Activated T-cell treated with anti-CD3 and anti-CD28 coated beads, Interleukin-2, amount 50 U/mL, for 72 hours (primary cell): ENCODE data around the gene FRMD6. TPM values are rescaled to one million over a fixed set of nuclear protein-coding genes. Genes with fewer than 3 reads are reported as not detected.

Experiments
- ATAC-seq, 2 donors: fragments of 150-1000 bp; cut with Tn5 transposase; replicated peaks in 1 of 2; 2 replicates each; pipeline ENCODE4 v1.10.0; 2021; ENCODE audit warnings: moderate library complexity in 2 of 2, mild to moderate bottlenecking in 1 of 2
- DNase-seq, 2 donors: peaks; one replicate each; pipeline ENCODE4 v3.0.0; 2021 to 2022; ENCODE audit warnings: mixed read lengths in 1 of 2
- H3K27ac Mint-ChIP-seq: one replicate; pipeline ENCODE4 v1.8.0; 2022; ENCODE audit warnings: mild to moderate bottlenecking, moderate library complexity, mixed read lengths
- H3K27me3 Mint-ChIP-seq: one replicate; pipeline ENCODE4 v1.8.0; 2022; ENCODE audit warnings: low read depth, mixed read lengths
- H3K36me3 Mint-ChIP-seq, 2 donors: one replicate each; pipeline ENCODE4 v1.8.0; 2022; ENCODE audit warnings: mixed read lengths in 2 of 2, mild to moderate bottlenecking in 1 of 2; ENCODE audit not compliant: insufficient read depth in 2 of 2
- H3K4me1 Mint-ChIP-seq: one replicate; pipeline ENCODE4 v1.8.0; 2022; ENCODE audit warnings: low read depth, mixed read lengths
- H3K4me3 Mint-ChIP-seq, 2 donors: one replicate each; pipeline ENCODE4 v1.8.0; 2022; ENCODE audit warnings: mild to moderate bottlenecking in 2 of 2, mixed read lengths in 2 of 2, moderate library complexity in 2 of 2
- H3K9me3 Mint-ChIP-seq, 2 donors: one replicate each; pipeline ENCODE4 v1.8.0; 2022; ENCODE audit warnings: mixed read lengths in 2 of 2
- total RNA-seq, 2 donors: library from RNA; stranded (reverse); gene quantifications; one replicate each; pipeline ENCODE4 v1.2.3, GENCODE V29; 2022

The FRMD6 gene
- total RNA-seq, 2 donors from 2014 or later: 6.5 to 7.7 TPM

- Mint-ChIP-seq H3K4me1 (peaks cover 4% of the 10 kb centered on the region), H3K9me3 (no peaks in the 10 kb centered on the region), H3K27me3 (no peaks in the 10 kb centered on the region), H3K36me3 (peaks cover 0 to 3% of the 10 kb centered on the region in 2 donors), H3K27ac (no peak overlapping the region), H3K4me3 (no peak overlapping the region)
- DNase-seq (no peak), ATAC-seq (no peak)
Observed at GRCh38 chr14:51719955-51720354, 68.2 kb downstream of the FRMD6 start.

DNA sequence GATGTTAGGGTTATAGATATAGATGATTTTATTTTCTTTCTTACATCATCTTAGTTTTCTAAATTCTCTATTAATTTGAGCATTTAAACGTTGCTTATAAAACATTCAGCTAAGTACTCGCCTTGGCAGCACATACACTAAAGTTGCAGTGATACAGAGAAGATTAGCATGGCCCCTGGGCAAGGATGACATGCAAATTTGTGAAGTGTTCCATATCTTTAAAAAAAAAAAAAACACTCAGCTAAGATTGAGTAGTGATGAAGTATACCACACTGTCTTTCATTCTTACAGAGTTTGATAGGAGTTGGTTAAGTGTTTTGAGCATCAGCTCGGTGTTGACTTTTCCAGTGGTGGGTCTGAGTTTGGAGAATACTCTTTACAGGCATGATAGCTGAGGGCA is 72.3 kb downstream of the FRMD6 start:
- Mint-ChIP-seq H3K4me1 (peaks cover 4% of the 10 kb centered on the region), H3K27ac (no peak overlapping the region), H3K36me3 (peaks cover 0 to 3% of the 10 kb centered on the region in 2 donors), H3K4me3 (no peak overlapping the region), H3K9me3 (no peaks in the 10 kb centered on the region), H3K27me3 (no peaks in the 10 kb centered on the region)
- DNase-seq (no peak), ATAC-seq (no peak)

GRCh38 chr14:51724650-51725049 is 72.9 kb downstream of the FRMD6 start:
- Mint-ChIP-seq H3K27me3 (no peaks in the 10 kb centered on the region), H3K27ac (no peak overlapping the region), H3K4me1 (peaks cover 4% of the 10 kb centered on the region), H3K36me3 (peaks cover 0 to 3% of the 10 kb centered on the region in 2 donors), H3K9me3 (no peaks in the 10 kb centered on the region), H3K4me3 (no peak overlapping the region)
- ATAC-seq: no peak
- no peak for DNase-seq

- H3K36me3 Mint-ChIP-seq: peaks cover 0 to 3% of the 10 kb centered on the region in 2 donors
- H3K4me3 Mint-ChIP-seq: no peak overlapping the region
- no peaks in the 10 kb centered on the region for H3K27me3 Mint-ChIP-seq
- ATAC-seq (no peak), DNase-seq (no peak)
- peaks cover 4% of the 10 kb centered on the region for H3K4me1 Mint-ChIP-seq
- no peaks in the 10 kb centered on the region for H3K9me3 Mint-ChIP-seq
- H3K27ac Mint-ChIP-seq: no peak overlapping the region
Observed at GRCh38 chr14:51725061-51725460, 73.4 kb downstream of the FRMD6 start.

DNA sequence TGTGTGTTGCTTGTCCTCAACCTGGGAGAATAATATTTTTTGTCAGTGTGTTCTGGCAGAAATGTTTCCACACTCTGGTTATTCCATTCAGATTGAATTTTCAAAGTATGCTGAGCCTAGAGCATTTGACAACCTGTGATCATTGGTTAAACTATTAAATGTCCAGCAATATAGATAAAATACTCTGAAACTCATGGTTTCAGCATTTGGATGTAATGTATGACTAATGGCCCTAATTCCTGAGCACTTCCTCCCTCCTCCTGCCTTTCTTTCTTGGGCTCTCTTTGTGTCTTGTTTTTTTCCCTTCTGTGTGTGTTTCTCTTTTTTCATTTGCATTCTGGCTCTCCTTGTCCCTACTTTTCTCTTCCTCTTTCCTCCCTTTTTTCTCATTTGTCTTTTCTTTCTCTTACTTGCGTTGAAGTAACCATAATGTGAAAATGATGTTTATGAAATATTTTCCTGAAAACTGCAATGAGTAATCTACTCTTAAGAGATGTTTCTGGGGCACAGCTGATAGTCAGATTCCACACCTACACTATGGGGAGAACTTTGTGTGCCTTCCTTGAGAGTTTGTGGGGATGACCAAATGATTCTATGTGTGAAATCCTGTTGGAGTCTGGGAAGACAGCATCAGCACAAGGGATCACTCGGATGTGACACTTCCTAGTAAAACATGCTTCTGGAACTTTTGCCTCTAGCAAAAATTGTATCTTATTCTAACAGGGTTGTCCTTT is 74.6 kb downstream of the FRMD6 start:
- no peak for DNase-seq
- ATAC-seq: no peak
- no peaks in the 10 kb centered on the region for H3K9me3 Mint-ChIP-seq
- H3K36me3 Mint-ChIP-seq: peaks cover 0 to 3% of the 10 kb centered on the region in 2 donors
- peaks cover 4% of the 10 kb centered on the region for H3K4me1 Mint-ChIP-seq
- H3K27ac Mint-ChIP-seq: no peak overlapping the region
- H3K27me3 Mint-ChIP-seq: no peaks in the 10 kb centered on the region
- no peak overlapping the region for H3K4me3 Mint-ChIP-seq

GRCh38 chr14:51727526-51727925 is 75.8 kb downstream of the FRMD6 start:
- no peak overlapping the region for H3K27ac Mint-ChIP-seq
- peaks cover 0 to 3% of the 10 kb centered on the region in 2 donors for H3K36me3 Mint-ChIP-seq
- DNase-seq (no peak), ATAC-seq (no peak)
- H3K9me3 Mint-ChIP-seq: no peaks in the 10 kb centered on the region
- H3K4me1 Mint-ChIP-seq: peaks cover 4% of the 10 kb centered on the region
- H3K27me3 Mint-ChIP-seq: no peaks in the 10 kb centered on the region
- no peak overlapping the region for H3K4me3 Mint-ChIP-seq

DNA sequence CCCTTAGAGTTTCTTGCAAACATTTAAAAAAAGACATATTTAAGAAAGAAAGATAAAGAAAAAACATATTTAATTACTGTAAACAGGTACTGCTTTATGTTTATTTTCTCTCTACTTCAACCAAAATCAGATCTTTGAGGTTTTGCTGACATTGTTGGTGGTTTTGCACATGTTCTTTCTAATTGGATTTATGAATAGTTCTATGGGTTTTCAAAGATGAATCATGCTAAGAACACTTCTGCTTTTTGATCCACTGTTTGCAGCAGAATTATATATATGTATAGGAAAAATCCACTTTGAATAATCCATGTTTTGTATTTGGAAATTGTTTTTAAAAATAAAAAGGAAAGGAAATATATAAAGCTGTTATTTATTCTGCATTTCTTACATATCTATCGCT is 78.4 kb downstream of the FRMD6 start:
- Mint-ChIP-seq H3K4me3 (no peak overlapping the region), H3K27me3 (peaks cover 4% of the 10 kb centered on the region), H3K27ac (no peak overlapping the region), H3K9me3 (no peaks in the 10 kb centered on the region), H3K36me3 (peaks cover 0 to 1% of the 10 kb centered on the region in 2 donors), H3K4me1 (no peaks in the 10 kb centered on the region)
- no peak for DNase-seq
- no peak for ATAC-seq

DNA sequence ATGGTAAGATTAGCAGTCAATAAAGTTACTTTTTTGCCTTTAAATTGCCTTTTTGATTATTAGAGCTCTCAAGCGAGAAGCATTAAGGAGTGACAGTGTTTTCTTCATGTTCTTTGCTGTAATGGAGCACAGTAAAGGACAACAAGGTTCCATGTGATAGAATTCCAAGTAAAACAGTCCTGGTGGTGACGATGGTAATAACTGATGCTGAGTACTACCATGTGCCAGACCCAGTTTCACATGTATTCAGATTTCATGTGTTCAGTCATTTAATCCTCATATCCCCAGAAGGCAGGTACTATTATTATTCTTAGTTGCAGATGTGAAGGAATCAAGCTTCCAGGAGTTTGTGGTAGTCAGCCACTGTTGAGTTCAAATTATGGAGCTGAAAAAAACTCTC is 79.0 kb downstream of the FRMD6 start:
- H3K4me3 Mint-ChIP-seq: no peak overlapping the region
- DNase-seq: no peak
- no peaks in the 10 kb centered on the region for H3K4me1 Mint-ChIP-seq
- peaks cover 4% of the 10 kb centered on the region for H3K27me3 Mint-ChIP-seq
- H3K27ac Mint-ChIP-seq: no peak overlapping the region
- no peaks in the 10 kb centered on the region for H3K9me3 Mint-ChIP-seq
- H3K36me3 Mint-ChIP-seq: peaks cover 0 to 1% of the 10 kb centered on the region in 2 donors
- ATAC-seq: no peak

GRCh38 chr14:51732494-51733112 is 80.9 kb downstream of the FRMD6 start:
- ATAC-seq (no peak), DNase-seq (no peak)
- H3K36me3 Mint-ChIP-seq: peaks cover 0 to 1% of the 10 kb centered on the region in 2 donors
- no peak overlapping the region for H3K27ac Mint-ChIP-seq
- no peaks in the 10 kb centered on the region for H3K4me1 Mint-ChIP-seq
- no peak overlapping the region for H3K4me3 Mint-ChIP-seq
- H3K9me3 Mint-ChIP-seq: no peaks in the 10 kb centered on the region
- peaks cover 11% of the 10 kb centered on the region for H3K27me3 Mint-ChIP-seq

GRCh38 chr14:51733147-51733546 is 81.4 kb downstream of the FRMD6 start:
- no peak for DNase-seq
- no peak for ATAC-seq
- Mint-ChIP-seq H3K36me3 (peaks cover 0 to 1% of the 10 kb centered on the region in 2 donors), H3K27ac (no peak overlapping the region), H3K4me1 (no peaks in the 10 kb centered on the region), H3K4me3 (no peak overlapping the region), H3K9me3 (no peaks in the 10 kb centered on the region), H3K27me3 (peaks cover 12% of the 10 kb centered on the region)

- H3K36me3 Mint-ChIP-seq: peaks cover 0 to 1% of the 10 kb centered on the region in 2 donors
- H3K27me3 Mint-ChIP-seq: peaks cover 12% of the 10 kb centered on the region
- no peak for DNase-seq
- no peak overlapping the region for H3K4me3 Mint-ChIP-seq
- no peak overlapping the region for H3K27ac Mint-ChIP-seq
- no peak for ATAC-seq
- H3K4me1 Mint-ChIP-seq: no peaks in the 10 kb centered on the region
- no peaks in the 10 kb centered on the region for H3K9me3 Mint-ChIP-seq
Observed at GRCh38 chr14:51735851-51736250, 84.1 kb downstream of the FRMD6 start.

GRCh38 chr14:51738754-51739153 is 87.0 kb downstream of the FRMD6 start:
- ATAC-seq (peak in 1 of 2 donors; percentile 22), DNase-seq (no peak)
- Mint-ChIP-seq H3K27ac (no peak overlapping the region), H3K9me3 (no peaks in the 10 kb centered on the region), H3K4me1 (no peaks in the 10 kb centered on the region), H3K27me3 (peaks cover 12% of the 10 kb centered on the region), H3K36me3 (peaks cover 0 to 1% of the 10 kb centered on the region in 2 donors), H3K4me3 (no peak overlapping the region)

DNA sequence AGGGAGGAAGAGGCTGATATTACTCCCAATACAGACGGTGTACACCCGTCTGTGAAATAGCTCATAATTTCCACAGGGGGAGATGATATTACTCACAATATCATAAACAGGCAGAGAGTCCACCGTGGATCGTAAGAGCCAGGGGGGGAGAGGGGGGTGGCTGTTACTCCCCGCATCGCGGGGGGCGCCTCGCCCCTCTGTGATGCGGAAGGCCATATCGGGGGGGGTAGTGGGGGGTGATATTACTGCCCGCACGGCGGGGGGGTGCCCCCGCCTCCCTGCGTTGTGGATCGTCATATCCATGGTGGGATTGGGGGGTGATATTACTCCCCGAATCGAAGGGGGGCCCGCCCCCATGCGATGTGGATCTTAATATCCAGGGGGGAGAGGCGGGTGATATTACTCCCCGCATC is 91.9 kb downstream of the FRMD6 start:
- H3K4me1 Mint-ChIP-seq: no peaks in the 10 kb centered on the region
- no peaks in the 10 kb centered on the region for H3K27me3 Mint-ChIP-seq
- no peak overlapping the region for H3K4me3 Mint-ChIP-seq
- DNase-seq: no peak
- no peak overlapping the region for H3K27ac Mint-ChIP-seq
- ATAC-seq: peak; percentile 39 to 48
- no peaks in the 10 kb centered on the region for H3K36me3 Mint-ChIP-seq
- no peaks in the 10 kb centered on the region for H3K9me3 Mint-ChIP-seq
